DMS53 (cell line): ENCODE results near the gene SERPINA4.
"Not testable (repeated sequence)": the region's sequence is repeated elsewhere in the genome, so short reads cannot be mapped to it uniquely, and the experiment has no call there.

Experiments
- DNase-seq: peaks from one replicate; lab custom pipeline; 2025; lab: John Stamatoyannopoulos, UW

Gene SERPINA4

GRCh38 chr14:94592457-94592856 lies 31.2 kb downstream of the SERPINA4 start:
- no peak for DNase-seq

- no peak for DNase-seq
Observed at GRCh38 chr14:94593376-94593748, 32.1 kb downstream of the SERPINA4 start.

GRCh38 chr14:94593749-94594431 lies 32.6 kb downstream of the SERPINA4 start:
- DNase-seq: no peak

GRCh38 chr14:94594441-94594840 lies 33.2 kb downstream of the SERPINA4 start:
- no peak for DNase-seq

GRCh38 chr14:94595912-94596311 lies 34.7 kb downstream of the SERPINA4 start:
- DNase-seq: no peak

GRCh38 chr14:94596361-94596760 lies 35.1 kb downstream of the SERPINA4 start:
- DNase-seq: no peak

GRCh38 chr14:94597788-94598187 lies 36.5 kb downstream of the SERPINA4 start:
- no peak for DNase-seq

- DNase-seq: no peak
Observed at GRCh38 chr14:94598506-94598815, 37.2 kb downstream of the SERPINA4 start.

- no peak for DNase-seq
Observed at GRCh38 chr14:94598816-94599655, 37.8 kb downstream of the SERPINA4 start.

GRCh38 chr14:94599656-94600004 lies 38.4 kb downstream of the SERPINA4 start:
- DNase-seq: no peak

- DNase-seq: no peak
Observed at GRCh38 chr14:94600148-94600545, 38.9 kb downstream of the SERPINA4 start.

GRCh38 chr14:94601884-94602391 lies 40.7 kb downstream of the SERPINA4 start:
- DNase-seq: no peak

- no peak for DNase-seq
Observed at GRCh38 chr14:94602722-94603121, 41.5 kb downstream of the SERPINA4 start.

- DNase-seq: no peak
Observed at GRCh38 chr14:94605361-94605760, 44.1 kb downstream of the SERPINA4 start.

GRCh38 chr14:94608966-94609365 lies 47.7 kb downstream of the SERPINA4 start:
- not testable (repeated sequence) for DNase-seq

- no peak for DNase-seq
Observed at GRCh38 chr14:94611179-94611578, 49.9 kb downstream of the SERPINA4 start.

GRCh38 chr14:94612174-94612573 lies 50.9 kb downstream of the SERPINA4 start, which contains the start of gene SERPINA3:
SERPINA3 (plus strand) TSS chr14:94612391; CDS start chr14:94614442, 2,051 bp downstream.
- DNase-seq: no peak

- DNase-seq: no peak
Observed at GRCh38 chr14:94612580-94613554, 51.6 kb downstream of the SERPINA4 start.

GRCh38 chr14:94613720-94614644 lies 52.7 kb downstream of the SERPINA4 start:
- no peak for DNase-seq

- no peak for DNase-seq
Observed at GRCh38 chr14:94614802-94615201, 53.6 kb downstream of the SERPINA4 start.

GRCh38 chr14:94615254-94615653 lies 54.0 kb downstream of the SERPINA4 start:
- no peak for DNase-seq
